ENCODE results near the gene CSNK1G1.
"Not testable (repeated sequence)": the region's sequence is repeated elsewhere in the genome, so short reads cannot be mapped to it uniquely, and the experiment has no call there.

Gene CSNK1G1

GRCh38 chr15:64133623-64134344 lies 222.2 kb downstream of the CSNK1G1 start:
- no peak for DNase-seq (ENCODE audit: low spot score)

DNA sequence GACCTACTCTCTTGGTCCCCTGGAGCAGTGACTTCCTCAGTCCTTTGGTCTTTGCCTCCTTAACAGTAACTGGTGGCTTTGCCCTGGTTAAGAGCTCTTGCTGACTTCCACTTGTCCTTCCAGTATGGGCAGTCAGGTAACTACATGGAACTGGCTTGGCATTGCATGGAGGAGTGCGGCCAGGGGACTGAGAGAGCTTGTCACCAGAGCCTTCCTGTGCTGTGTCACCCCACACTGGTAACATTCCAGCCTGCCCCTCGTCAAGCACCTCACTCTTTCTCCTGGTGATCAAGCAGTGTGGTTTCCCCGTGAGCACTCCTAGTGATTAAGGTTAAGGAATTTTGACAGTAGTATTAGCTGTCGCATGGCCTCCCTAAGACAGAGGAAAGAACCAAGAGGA lies 223.8 kb downstream of the CSNK1G1 start:
- no peak for DNase-seq (ENCODE audit: low spot score)

DNA sequence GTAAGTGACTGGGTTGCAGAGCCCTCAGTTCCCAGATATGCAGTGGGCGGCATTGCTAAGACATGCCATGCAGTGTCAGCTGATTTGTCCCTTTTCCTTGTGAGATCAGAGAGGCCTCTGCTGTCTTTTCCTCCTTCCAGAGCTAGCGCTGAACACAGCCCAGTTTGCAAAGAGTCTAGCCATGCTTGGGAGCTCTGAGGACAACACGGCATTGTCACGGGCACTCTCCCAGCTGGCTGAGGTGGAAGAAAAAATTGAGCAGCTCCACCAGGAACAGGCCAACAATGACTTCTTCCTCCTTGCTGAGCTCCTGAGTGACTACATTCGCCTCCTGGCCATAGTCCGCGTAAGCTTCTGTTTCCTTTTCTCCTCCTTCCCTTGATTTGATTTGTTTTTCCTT lies 224.4 kb downstream of the CSNK1G1 start:
- no peak for DNase-seq (ENCODE audit: low spot score)

- no peak for DNase-seq (ENCODE audit: low spot score)
Observed at GRCh38 chr15:64130159-64130558, 225.8 kb downstream of the CSNK1G1 start.

DNA sequence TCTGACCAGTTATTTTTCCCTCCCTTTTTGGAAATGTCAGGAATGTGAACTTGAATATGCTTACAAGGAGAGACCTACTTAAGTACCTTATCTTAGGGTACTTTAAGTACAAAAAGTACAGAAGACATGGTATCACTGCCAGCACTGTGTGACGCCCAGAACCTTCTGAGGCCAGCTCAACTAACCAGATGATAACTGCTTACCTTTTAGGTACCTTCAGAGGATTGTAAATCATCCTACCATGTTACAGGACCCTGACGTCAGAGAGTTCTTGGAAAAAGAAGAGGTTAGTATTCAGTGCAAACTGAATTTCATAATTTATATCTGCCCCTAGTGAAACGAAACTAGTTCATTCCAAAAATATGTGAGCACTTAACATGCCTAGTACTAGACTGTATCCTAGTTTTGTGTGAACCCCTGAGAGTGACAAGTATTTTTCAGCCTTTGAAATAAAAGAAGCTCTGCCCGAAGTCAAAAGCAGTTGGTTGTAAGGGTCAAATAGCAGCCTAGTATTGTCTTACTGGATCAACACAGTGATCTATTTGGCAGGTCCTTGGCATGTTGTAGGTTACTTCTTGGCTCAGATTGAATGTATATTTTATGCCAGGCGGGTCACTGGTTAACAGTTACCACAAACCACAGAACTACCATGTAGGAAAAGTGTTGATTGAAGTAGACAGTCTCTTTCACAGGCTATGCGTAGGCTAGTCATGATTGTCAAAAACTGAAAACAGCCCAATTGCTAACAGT lies 228.3 kb downstream of the CSNK1G1 start:
- no peak for DNase-seq (ENCODE audit: low spot score)

DNA sequence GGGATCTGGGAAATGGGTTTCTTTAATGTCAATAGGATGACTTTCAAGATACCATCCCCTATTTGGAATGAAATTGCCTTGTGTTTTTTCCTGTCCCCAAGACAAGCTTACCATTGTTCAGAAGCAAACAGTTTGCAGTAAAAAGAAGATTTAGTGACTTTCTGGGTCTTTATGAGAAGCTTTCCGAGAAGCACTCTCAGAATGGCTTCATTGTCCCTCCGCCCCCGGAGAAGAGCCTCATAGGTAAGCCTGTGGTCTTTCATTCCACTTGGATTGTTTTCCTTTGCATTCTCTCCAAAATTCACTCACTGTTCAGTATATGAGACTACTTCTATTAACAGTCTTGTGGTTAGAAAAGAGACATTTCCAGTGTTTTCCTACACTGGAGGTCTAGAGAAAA lies 230.0 kb downstream of the CSNK1G1 start:
- DNase-seq (ENCODE audit: low spot score) = no peak

GRCh38 chr15:64122936-64123351 lies 233.0 kb downstream of the CSNK1G1 start:
- no peak for DNase-seq (ENCODE audit: low spot score)

GRCh38 chr15:64122444-64122843 lies 233.5 kb downstream of the CSNK1G1 start:
- no peak for DNase-seq (ENCODE audit: low spot score)

DNA sequence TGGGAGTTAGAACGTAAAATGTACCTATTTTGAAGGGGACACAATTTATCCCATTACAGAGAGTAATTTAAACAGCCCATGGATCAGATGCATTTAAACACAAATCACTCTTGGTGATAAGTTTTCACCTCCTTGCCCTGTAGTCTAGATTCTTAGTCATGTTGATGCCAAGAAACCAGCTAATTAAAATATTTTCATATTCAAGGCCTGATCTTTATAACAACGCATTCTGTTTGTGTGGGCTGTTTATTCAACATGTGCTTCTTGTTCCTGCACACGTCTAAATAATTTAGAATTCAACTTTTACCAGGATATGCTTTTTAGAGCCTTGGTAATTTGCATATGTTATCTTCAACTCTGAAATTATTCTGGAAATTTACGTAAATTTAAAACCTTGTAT lies 234.4 kb downstream of the CSNK1G1 start:
- DNase-seq (ENCODE audit: low spot score) = no peak

DNA sequence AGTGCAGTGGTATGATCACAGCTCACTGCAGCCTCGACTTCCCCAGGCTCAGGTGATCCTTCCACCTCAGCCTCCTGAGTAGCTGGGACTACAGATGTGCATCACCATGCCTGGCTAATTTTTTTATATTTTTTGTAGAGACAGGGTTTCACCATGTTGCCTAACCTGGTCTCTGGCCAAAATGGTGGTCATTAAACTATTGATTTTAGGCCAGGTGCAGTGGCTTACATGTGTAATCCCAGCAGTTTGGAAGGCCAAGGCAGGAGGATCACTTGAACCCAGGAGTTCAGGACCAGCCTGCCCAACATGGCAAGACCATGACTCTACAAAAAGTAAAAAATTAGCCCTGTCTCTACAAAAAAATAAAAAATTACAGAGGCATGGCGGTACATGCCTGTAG lies 235.7 kb downstream of the CSNK1G1 start:
- DNase-seq (ENCODE audit: low spot score) = not testable (repeated sequence)

- DNase-seq (ENCODE audit: low spot score) = no peak
Observed at GRCh38 chr15:64117759-64118487, 238.1 kb downstream of the CSNK1G1 start.

Data from AG08396 (cell line).